ENCODE data around the gene TBC1D9.

The TBC1D9 gene

DNA sequence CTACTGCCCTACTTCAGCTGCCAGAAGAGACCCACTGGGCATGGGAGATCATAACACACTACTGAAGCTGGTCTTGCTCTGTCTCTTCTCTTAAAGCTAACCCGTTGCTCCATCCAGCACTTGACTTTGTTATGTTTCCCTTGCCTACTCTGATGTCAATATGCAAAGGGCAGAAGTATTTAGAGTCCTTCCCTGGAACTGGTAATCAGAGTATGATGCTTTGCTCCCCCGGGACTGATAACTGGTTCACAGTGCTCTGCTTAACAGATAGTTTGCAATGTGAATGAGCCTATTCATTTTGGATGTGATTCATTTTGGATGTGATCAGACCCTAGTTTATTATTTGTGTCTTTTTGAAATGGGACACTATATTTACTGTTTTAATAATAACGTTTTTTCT lies 175.1 kb downstream of the TBC1D9 start:
- Histone ChIP-seq H3K9me3 (ENCODE audit: control insufficient read depth, insufficient read depth, low read depth, low read length) (no peaks in the 10 kb centered on the region), H3K4me3 (ENCODE audit: low read depth, low read length) (no peak overlapping the region), H3K27ac (ENCODE audit: extremely low read depth, low read depth, low read length) (no peak overlapping the region), H3K36me3 (ENCODE audit: control insufficient read depth in 2 of 2, insufficient read depth in 1 of 2, low read length in 2 of 2) (no peaks in the 10 kb centered on the region), H3K4me1 (ENCODE audit: control insufficient read depth, insufficient read depth, low read length) (no peaks in the 10 kb centered on the region)
- POLR2A ChIA-PET: no interaction called here
- no peak for TF ChIP-seq ZNF362 (tag by site-specific recombination; IDR thresholded peaks at IDR 0.05)
- CTCF ChIA-PET: no interaction called here

DNA sequence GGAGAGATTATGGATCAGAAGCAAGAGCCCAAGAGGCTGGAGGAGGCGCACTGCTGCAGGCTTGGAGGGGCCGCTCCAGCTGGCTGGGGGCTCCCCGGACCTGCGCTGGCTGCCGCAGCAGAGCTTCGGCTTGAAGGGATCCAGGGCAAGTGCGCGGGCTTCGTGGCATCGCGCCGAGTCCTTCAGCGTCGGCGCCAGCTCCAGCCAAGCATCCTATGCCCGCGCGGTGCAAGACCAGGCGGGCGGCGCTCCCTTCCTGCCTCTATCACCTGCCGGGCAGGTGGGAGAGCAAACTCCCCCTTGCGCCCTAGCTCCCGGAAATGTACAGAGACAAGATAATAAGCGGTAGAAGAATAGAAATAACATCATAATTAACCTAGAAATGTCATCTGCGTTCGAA lies 176.9 kb downstream of the TBC1D9 start:
- Histone ChIP-seq H3K9me3 (ENCODE audit: control insufficient read depth, insufficient read depth, low read depth, low read length) (no peaks in the 10 kb centered on the region), H3K27ac (ENCODE audit: extremely low read depth, low read depth, low read length) (no peak overlapping the region), H3K4me1 (ENCODE audit: control insufficient read depth, insufficient read depth, low read length) (no peaks in the 10 kb centered on the region), H3K4me3 (ENCODE audit: low read depth, low read length) (no peak overlapping the region), H3K36me3 (ENCODE audit: control insufficient read depth in 2 of 2, insufficient read depth in 1 of 2, low read length in 2 of 2) (no peaks in the 10 kb centered on the region)
- TF ChIP-seq ZNF223 (tag by site-specific recombination; IDR thresholded peaks at IDR 0.05) (no peak), KLF1 (tag by site-specific recombination; IDR thresholded peaks at IDR 0.05) (no peak), ZNF202 (tag by site-specific recombination; IDR thresholded peaks at IDR 0.05; ENCODE audit: borderline replicate concordance) (no peak), ZNF654 (tag by site-specific recombination; IDR thresholded peaks at IDR 0.05; ENCODE audit: low read depth) (no peak), ZNF529 (tag by site-specific recombination; IDR thresholded peaks at IDR 0.05; ENCODE audit: insufficient replicate concordance) (no peak), HIC1 (tag by site-specific recombination; IDR thresholded peaks at IDR 0.05) (no peak), ZNF76 (tag by site-specific recombination; IDR thresholded peaks at IDR 0.05; ENCODE audit: borderline replicate concordance, low read depth) (no peak)
- TF ChIP-seq, protein P1, sequence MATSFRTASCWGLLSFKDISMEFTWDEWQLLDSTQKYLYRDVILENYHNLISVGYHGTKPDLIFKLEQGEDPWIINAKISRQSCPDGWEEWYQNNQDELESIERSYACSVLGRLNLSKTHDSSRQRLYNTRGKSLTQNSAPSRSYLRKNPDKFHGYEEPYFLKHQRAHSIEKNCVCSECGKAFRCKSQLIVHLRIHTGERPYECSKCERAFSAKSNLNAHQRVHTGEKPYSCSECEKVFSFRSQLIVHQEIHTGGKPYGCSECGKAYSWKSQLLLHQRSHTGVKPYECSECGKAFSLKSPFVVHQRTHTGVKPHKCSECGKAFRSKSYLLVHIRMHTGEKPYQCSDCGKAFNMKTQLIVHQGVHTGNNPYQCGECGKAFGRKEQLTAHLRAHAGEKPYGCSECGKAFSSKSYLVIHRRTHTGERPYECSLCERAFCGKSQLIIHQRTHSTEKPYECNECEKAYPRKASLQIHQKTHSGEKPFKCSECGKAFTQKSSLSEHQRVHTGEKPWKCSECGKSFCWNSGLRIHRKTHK (tag by site-specific recombination; IDR thresholded peaks at IDR 0.05): no peak
- ChIA-PET POLR2A (no interaction called here), CTCF (no interaction called here)

DNA sequence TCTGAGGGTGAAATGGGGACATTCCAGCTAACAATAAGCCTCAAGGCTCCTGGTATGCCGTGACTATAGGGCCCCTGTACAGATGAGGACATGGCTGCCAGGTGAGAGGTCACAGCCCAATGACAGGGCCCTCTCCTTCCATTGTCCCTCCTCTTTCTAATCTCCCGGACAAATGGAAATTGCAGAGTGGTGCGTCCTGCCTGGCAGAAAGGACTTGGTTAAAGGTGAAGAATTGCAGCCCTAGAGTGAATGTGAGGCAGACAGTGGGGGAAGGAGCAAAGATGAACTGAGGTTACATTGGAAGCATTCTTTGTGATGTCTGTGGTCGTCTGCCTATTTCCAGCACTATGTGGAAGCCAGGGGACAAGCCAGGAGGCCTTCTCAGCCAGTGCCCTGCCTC lies 180.7 kb downstream of the TBC1D9 start:
- no peak overlapping the region for H3K4me3 ChIP-seq (ENCODE audit: low read depth, low read length)
- H3K4me1 ChIP-seq (ENCODE audit: control insufficient read depth, insufficient read depth, low read length): no peaks in the 10 kb centered on the region
- H3K27ac ChIP-seq (ENCODE audit: extremely low read depth, low read depth, low read length): no peak overlapping the region
- no peaks in the 10 kb centered on the region for H3K9me3 ChIP-seq (ENCODE audit: control insufficient read depth, insufficient read depth, low read depth, low read length)
- no peak for TF ChIP-seq ZNF138 (tag by site-specific recombination; IDR thresholded peaks at IDR 0.05; ENCODE audit: borderline replicate concordance)
- no peak for TF ChIP-seq ZNF660 (tag by site-specific recombination; IDR thresholded peaks at IDR 0.05)
- no peak for TF ChIP-seq ZNF19 (tag by site-specific recombination; IDR thresholded peaks at IDR 0.05; ENCODE audit: low read depth)
- no peak for TF ChIP-seq YY2 (tag by site-specific recombination; IDR thresholded peaks at IDR 0.05)
- TF ChIP-seq ZBTB1 (tag by site-specific recombination; IDR thresholded peaks at IDR 0.05): no peak
- TF ChIP-seq ZFP37 (tag by site-specific recombination; IDR thresholded peaks at IDR 0.05): no peak
- POLR2A ChIA-PET: no interaction called here
- H3K36me3 ChIP-seq (ENCODE audit: control insufficient read depth in 2 of 2, insufficient read depth in 1 of 2, low read length in 2 of 2): no peaks in the 10 kb centered on the region
- CTCF ChIA-PET: no interaction called here

GRCh38 chr4:140571620-140572019 lies 184.6 kb downstream of the TBC1D9 start:
- POLR2A ChIA-PET: no interaction called here
- Histone ChIP-seq H3K9me3 (ENCODE audit: control insufficient read depth, insufficient read depth, low read depth, low read length) (no peaks in the 10 kb centered on the region), H3K4me3 (ENCODE audit: low read depth, low read length) (no peak overlapping the region), H3K4me1 (ENCODE audit: control insufficient read depth, insufficient read depth, low read length) (no peaks in the 10 kb centered on the region), H3K36me3 (ENCODE audit: control insufficient read depth in 2 of 2, insufficient read depth in 1 of 2, low read length in 2 of 2) (no peaks in the 10 kb centered on the region), H3K27ac (ENCODE audit: extremely low read depth, low read depth, low read length) (no peak overlapping the region)
- CTCF ChIA-PET: interaction anchor here (1.0 kb wide), 1 partner anchor 280 kb away, joined by 3 read pairs; no protein-coding TSS in a partner anchor
- TF ChIP-seq ZNF555 (tag by site-specific recombination; conservative IDR thresholded peaks at IDR 0.05) (no peak), ZNF521 (tag by site-specific recombination; IDR thresholded peaks at IDR 0.05) (no peak), ZNF112 (tag by site-specific recombination; IDR thresholded peaks at IDR 0.05) (no peak)
- TF ChIP-seq, protein P2, sequence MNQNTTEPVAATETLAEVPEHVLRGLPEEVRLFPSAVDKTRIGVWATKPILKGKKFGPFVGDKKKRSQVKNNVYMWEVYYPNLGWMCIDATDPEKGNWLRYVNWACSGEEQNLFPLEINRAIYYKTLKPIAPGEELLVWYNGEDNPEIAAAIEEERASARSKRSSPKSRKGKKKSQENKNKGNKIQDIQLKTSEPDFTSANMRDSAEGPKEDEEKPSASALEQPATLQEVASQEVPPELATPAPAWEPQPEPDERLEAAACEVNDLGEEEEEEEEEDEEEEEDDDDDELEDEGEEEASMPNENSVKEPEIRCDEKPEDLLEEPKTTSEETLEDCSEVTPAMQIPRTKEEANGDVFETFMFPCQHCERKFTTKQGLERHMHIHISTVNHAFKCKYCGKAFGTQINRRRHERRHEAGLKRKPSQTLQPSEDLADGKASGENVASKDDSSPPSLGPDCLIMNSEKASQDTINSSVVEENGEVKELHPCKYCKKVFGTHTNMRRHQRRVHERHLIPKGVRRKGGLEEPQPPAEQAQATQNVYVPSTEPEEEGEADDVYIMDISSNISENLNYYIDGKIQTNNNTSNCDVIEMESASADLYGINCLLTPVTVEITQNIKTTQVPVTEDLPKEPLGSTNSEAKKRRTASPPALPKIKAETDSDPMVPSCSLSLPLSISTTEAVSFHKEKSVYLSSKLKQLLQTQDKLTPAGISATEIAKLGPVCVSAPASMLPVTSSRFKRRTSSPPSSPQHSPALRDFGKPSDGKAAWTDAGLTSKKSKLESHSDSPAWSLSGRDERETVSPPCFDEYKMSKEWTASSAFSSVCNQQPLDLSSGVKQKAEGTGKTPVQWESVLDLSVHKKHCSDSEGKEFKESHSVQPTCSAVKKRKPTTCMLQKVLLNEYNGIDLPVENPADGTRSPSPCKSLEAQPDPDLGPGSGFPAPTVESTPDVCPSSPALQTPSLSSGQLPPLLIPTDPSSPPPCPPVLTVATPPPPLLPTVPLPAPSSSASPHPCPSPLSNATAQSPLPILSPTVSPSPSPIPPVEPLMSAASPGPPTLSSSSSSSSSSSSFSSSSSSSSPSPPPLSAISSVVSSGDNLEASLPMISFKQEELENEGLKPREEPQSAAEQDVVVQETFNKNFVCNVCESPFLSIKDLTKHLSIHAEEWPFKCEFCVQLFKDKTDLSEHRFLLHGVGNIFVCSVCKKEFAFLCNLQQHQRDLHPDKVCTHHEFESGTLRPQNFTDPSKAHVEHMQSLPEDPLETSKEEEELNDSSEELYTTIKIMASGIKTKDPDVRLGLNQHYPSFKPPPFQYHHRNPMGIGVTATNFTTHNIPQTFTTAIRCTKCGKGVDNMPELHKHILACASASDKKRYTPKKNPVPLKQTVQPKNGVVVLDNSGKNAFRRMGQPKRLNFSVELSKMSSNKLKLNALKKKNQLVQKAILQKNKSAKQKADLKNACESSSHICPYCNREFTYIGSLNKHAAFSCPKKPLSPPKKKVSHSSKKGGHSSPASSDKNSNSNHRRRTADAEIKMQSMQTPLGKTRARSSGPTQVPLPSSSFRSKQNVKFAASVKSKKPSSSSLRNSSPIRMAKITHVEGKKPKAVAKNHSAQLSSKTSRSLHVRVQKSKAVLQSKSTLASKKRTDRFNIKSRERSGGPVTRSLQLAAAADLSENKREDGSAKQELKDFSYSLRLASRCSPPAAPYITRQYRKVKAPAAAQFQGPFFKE (tag by site-specific recombination; IDR thresholded peaks at IDR 0.05; ENCODE audit: borderline replicate concordance): no peak

Measured in HEK293 (cell line).